Amygdala (tissue), 56 donors: ENCODE measurements around the gene XPO5.
A peak's percentile ranks its signal among the peaks of the same experiment; 100 is the strongest.
"Not testable (repeated sequence)": the region's sequence is repeated elsewhere in the genome, so short reads cannot be mapped to it uniquely, and the experiment has no call there.

Experiments used
- DNase-seq, 56 donors: peaks; one replicate each; lab custom pipeline; 2025; lab: John Stamatoyannopoulos, UW

Gene XPO5

GRCh38 chr6:43499028-43499815, 76.6 kb downstream of the XPO5 start:
- no peak for DNase-seq

GRCh38 chr6:43498291-43498690, 77.5 kb downstream of the XPO5 start:
- DNase-seq = not testable (repeated sequence)

GRCh38 chr6:43497689-43498088, 78.1 kb downstream of the XPO5 start:
- no peak for DNase-seq

- no peak for DNase-seq
Observed at GRCh38 chr6:43497129-43497396, 78.8 kb downstream of the XPO5 start.

GRCh38 chr6:43496370-43497128, 79.3 kb downstream of the XPO5 start:
- DNase-seq = peak in 10 of 56 donors; percentile 13 to 47 (median 29)

- peak in 2 of 56 donors; percentile 10 to 19 for DNase-seq
Observed at GRCh38 chr6:43495409-43495941, 80.4 kb downstream of the XPO5 start.

- DNase-seq = no peak
Observed at GRCh38 chr6:43494766-43495165, 81.1 kb downstream of the XPO5 start.

GRCh38 chr6:43494321-43494720, 81.5 kb downstream of the XPO5 start:
- DNase-seq = no peak

- DNase-seq = peak in 5 of 56 donors; percentile 14 to 32 (median 24)
Observed at GRCh38 chr6:43493833-43494232, 82.0 kb downstream of the XPO5 start.

GRCh38 chr6:43493230-43493629, 82.6 kb downstream of the XPO5 start:
- no peak for DNase-seq

GRCh38 chr6:43492673-43493072, 83.2 kb downstream of the XPO5 start:
- peak in 3 of 56 donors; percentile 64 to 76 (median 73) for DNase-seq

- peak in 55 of 56 donors; percentile 47 to 95 (median 83) for DNase-seq
Observed at GRCh38 chr6:43491750-43492661, 83.8 kb downstream of the XPO5 start.

- DNase-seq = peak in 11 of 56 donors; percentile 16 to 62 (median 36)
Observed at GRCh38 chr6:43490523-43490939, 85.3 kb downstream of the XPO5 start.

- DNase-seq = peak in 54 of 56 donors; percentile 36 to 98 (median 90)
Observed at GRCh38 chr6:43489277-43490072, 86.4 kb downstream of the XPO5 start.

GRCh38 chr6:43488667-43489276, 87.1 kb downstream of the XPO5 start:
- no peak for DNase-seq

GRCh38 chr6:43481591-43482236, 94.1 kb downstream of the XPO5 start:
- no peak for DNase-seq

- no peak for DNase-seq
Observed at GRCh38 chr6:43481075-43481474, 94.8 kb downstream of the XPO5 start.

- no peak for DNase-seq
Observed at GRCh38 chr6:43478008-43478372, 97.8 kb downstream of the XPO5 start.
